ENCODE results near the gene TBC1D25.

TBC1D25 gene

GRCh38 chrX:48604701-48605100, 65.2 kb downstream of the TBC1D25 start:
- no peak for DNase-seq (ENCODE audit: low read depth)

GRCh38 chrX:48606091-48606490, 66.6 kb downstream of the TBC1D25 start:
- DNase-seq (ENCODE audit: low read depth), result no peak

- no peak for DNase-seq (ENCODE audit: low read depth)
Observed at GRCh38 chrX:48611703-48612102, 72.2 kb downstream of the TBC1D25 start.
